ENCODE results near the gene R3HDM2. TPM values are rescaled to one million over a fixed set of nuclear protein-coding genes. Genes with fewer than 3 reads are reported as not detected.

R3HDM2 gene
- total and polyA plus RNA-seq, 10 donors, result 11.3 to 90.8 (median 53.5) TPM

DNA sequence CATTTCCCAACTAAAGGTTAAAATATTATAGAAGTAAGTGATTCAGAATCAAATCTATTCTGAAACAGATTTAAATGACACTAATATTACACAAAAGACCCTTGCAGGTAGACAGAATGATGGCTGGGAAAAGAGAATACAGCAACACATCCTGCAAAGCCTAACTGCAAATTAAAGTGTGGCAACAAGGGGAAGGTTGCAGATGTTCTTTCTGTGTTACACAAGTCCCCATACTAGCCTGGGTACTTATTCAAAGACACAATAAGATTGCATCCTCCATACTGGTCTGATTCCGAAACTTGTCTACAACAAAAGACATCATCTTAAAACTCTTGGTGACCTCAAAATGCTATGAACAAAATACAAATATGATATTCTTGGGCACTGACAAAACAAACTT lies 50.5 kb downstream of the R3HDM2 start:
- Histone ChIP-seq H3K27me3 (replicated peaks in 1 of 7) (no peaks in the 10 kb centered on the region), H3K4me1 (peaks cover 0 to 19% (median 0%) of the 10 kb centered on the region in 6 donors), H3K27ac (no peak overlapping the region), H3K4me3 (no peak overlapping the region), H3K36me3 (peaks cover 0 to 64% (median 2%) of the 10 kb centered on the region in 6 donors), H3K9me3 (no peaks in the 10 kb centered on the region)
- no peak for DNase-seq
- 63 to 93% (median 81%) methylated on average over 1 of the region's 1 CpG for whole genome bisulfite sequencing, 5 donors
- TF ChIP-seq, protein P1, sequence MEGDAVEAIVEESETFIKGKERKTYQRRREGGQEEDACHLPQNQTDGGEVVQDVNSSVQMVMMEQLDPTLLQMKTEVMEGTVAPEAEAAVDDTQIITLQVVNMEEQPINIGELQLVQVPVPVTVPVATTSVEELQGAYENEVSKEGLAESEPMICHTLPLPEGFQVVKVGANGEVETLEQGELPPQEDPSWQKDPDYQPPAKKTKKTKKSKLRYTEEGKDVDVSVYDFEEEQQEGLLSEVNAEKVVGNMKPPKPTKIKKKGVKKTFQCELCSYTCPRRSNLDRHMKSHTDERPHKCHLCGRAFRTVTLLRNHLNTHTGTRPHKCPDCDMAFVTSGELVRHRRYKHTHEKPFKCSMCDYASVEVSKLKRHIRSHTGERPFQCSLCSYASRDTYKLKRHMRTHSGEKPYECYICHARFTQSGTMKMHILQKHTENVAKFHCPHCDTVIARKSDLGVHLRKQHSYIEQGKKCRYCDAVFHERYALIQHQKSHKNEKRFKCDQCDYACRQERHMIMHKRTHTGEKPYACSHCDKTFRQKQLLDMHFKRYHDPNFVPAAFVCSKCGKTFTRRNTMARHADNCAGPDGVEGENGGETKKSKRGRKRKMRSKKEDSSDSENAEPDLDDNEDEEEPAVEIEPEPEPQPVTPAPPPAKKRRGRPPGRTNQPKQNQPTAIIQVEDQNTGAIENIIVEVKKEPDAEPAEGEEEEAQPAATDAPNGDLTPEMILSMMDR (IDR thresholded peaks at IDR 0.05 in 8 of 11, conservative IDR thresholded peaks at IDR 0.05 in 3 of 11), result no peak
- no peak for TF ChIP-seq POLR2A (IDR thresholded peaks at IDR 0.05)
- TF ChIP-seq POLR2AphosphoS5 (IDR thresholded peaks at IDR 0.05), result no peak
- intact Hi-C loops (cut with DNase I; ENCODE audit: low total_unique reads), result no loop called here

GRCh38 chr12:57377103-57377840 lies 53.6 kb downstream of the R3HDM2 start:
- WGBS, 5 donors, result 83 to 97% (median 92%) methylated on average over 3 of the region's 3 CpGs
- DNase-seq, result no peak
- TF ChIP-seq POLR2A (IDR thresholded peaks at IDR 0.05), result no peak
- TF ChIP-seq, protein P1 (IDR thresholded peaks at IDR 0.05 in 8 of 11, conservative IDR thresholded peaks at IDR 0.05 in 3 of 11), result no peak
- no peak for TF ChIP-seq POLR2AphosphoS5 (IDR thresholded peaks at IDR 0.05)
- Histone ChIP-seq H3K27ac (no peak overlapping the region), H3K36me3 (peaks cover 0 to 51% (median 2%) of the 10 kb centered on the region in 6 donors), H3K27me3 (replicated peaks in 1 of 7) (no peaks in the 10 kb centered on the region), H3K4me1 (peaks cover 0 to 25% (median 0%) of the 10 kb centered on the region in 6 donors), H3K9me3 (no peaks in the 10 kb centered on the region), H3K4me3 (no peak overlapping the region)
- intact Hi-C loops (cut with DNase I; ENCODE audit: low total_unique reads), result no loop called here

- 78 to 83% (median 83%) methylated on average over 4 of the region's 4 CpGs for WGBS, 5 donors
- Histone ChIP-seq H3K36me3 (peaks cover 0 to 42% (median 2%) of the 10 kb centered on the region in 6 donors), H3K27ac (no peak overlapping the region), H3K9me3 (peaks cover 0 to under 1% (median 0%) of the 10 kb centered on the region in 8 donors), H3K27me3 (replicated peaks in 1 of 7) (no peaks in the 10 kb centered on the region), H3K4me1 (peaks cover 0 to 18% (median 0%) of the 10 kb centered on the region in 6 donors), H3K4me3 (no peak overlapping the region)
- TF ChIP-seq POLR2AphosphoS5 (IDR thresholded peaks at IDR 0.05) (no peak), POLR2A (IDR thresholded peaks at IDR 0.05) (no peak)
- TF ChIP-seq, protein P1 (IDR thresholded peaks at IDR 0.05 in 8 of 11, conservative IDR thresholded peaks at IDR 0.05 in 3 of 11), result no peak
- intact Hi-C loops (cut with DNase I; ENCODE audit: low total_unique reads), result no loop called here
- no peak for DNase-seq
Observed at GRCh38 chr12:57372233-57372632, 58.6 kb downstream of the R3HDM2 start.

GRCh38 chr12:57370696-57371095 lies 60.1 kb downstream of the R3HDM2 start:
- Histone ChIP-seq H3K9me3 (peaks cover 0 to 16% (median 14%) of the 10 kb centered on the region in 8 donors), H3K36me3 (peaks cover 0 to 48% (median 2%) of the 10 kb centered on the region in 6 donors), H3K27me3 (replicated peaks in 1 of 7) (no peaks in the 10 kb centered on the region), H3K4me3 (no peak overlapping the region), H3K4me1 (peaks cover 0 to 18% (median 0%) of the 10 kb centered on the region in 6 donors), H3K27ac (no peak overlapping the region)
- intact Hi-C loops (cut with DNase I; ENCODE audit: low total_unique reads), result no loop called here
- WGBS, 5 donors, result 87 to 93% (median 89%) methylated on average over 1 of the region's 1 CpG
- no peak for TF ChIP-seq POLR2A (IDR thresholded peaks at IDR 0.05)
- TF ChIP-seq, protein P1 (IDR thresholded peaks at IDR 0.05 in 8 of 11, conservative IDR thresholded peaks at IDR 0.05 in 3 of 11), result no peak
- TF ChIP-seq POLR2AphosphoS5 (IDR thresholded peaks at IDR 0.05), result no peak
- no peak for DNase-seq
